Activated naive CD4-positive, alpha-beta T cell treated with anti-CD3 and anti-CD28 coated beads, Interleukin-2, amount 50 U/mL, for 24 hours (primary cell): Measurements from ENCODE around the gene LRRTM3.

Experiments
- H3K27ac Mint-ChIP-seq: one replicate; pipeline ENCODE4 v1.8.0; 2021; ENCODE audit warnings: mild to moderate bottlenecking, mixed read lengths
- H3K27me3 Mint-ChIP-seq: one replicate; pipeline ENCODE4 v1.8.0; 2021; ENCODE audit warnings: mixed read lengths
- H3K36me3 Mint-ChIP-seq: one replicate; pipeline ENCODE4 v1.8.0; 2021; ENCODE audit warnings: mixed read lengths
- H3K4me1 Mint-ChIP-seq: one replicate; pipeline ENCODE4 v1.8.0; 2021; ENCODE audit warnings: mixed read lengths
- H3K4me3 Mint-ChIP-seq: one replicate; pipeline ENCODE4 v1.8.0; 2021; ENCODE audit warnings: mild to moderate bottlenecking, mixed read lengths
- H3K9me3 Mint-ChIP-seq: one replicate; pipeline ENCODE4 v1.8.0; 2021; ENCODE audit warnings: mixed read lengths

LRRTM3 gene

GRCh38 chr10:67107670-67108069, 181.8 kb downstream of the LRRTM3 start:
- Mint-ChIP-seq H3K9me3 (no peaks in the 10 kb centered on the region), H3K36me3 (no peaks in the 10 kb centered on the region), H3K4me3 (no peak overlapping the region), H3K27ac (no peak overlapping the region), H3K4me1 (no peaks in the 10 kb centered on the region), H3K27me3 (no peaks in the 10 kb centered on the region)

DNA sequence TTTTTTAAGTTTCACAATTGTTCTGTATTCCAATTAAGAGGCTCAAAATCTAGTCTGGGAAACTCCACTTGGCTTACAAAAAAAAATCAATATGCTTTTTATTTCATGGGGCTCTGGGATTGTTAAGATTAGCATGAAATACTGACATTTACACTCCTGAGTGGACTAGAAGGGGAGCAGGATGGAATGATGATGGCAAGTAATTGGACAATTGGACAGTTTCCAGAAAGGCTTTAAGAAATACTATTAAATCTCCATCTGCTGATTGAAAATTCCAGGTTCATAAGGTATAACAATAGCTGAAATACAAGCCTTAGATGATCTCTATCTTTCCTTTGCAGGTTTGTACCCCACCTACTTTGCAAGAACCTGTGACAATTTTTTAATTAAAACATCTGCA, 184.4 kb downstream of the LRRTM3 start:
- Mint-ChIP-seq H3K4me3 (no peak overlapping the region), H3K27me3 (no peaks in the 10 kb centered on the region), H3K4me1 (no peaks in the 10 kb centered on the region), H3K27ac (no peak overlapping the region), H3K36me3 (no peaks in the 10 kb centered on the region), H3K9me3 (no peaks in the 10 kb centered on the region)

DNA sequence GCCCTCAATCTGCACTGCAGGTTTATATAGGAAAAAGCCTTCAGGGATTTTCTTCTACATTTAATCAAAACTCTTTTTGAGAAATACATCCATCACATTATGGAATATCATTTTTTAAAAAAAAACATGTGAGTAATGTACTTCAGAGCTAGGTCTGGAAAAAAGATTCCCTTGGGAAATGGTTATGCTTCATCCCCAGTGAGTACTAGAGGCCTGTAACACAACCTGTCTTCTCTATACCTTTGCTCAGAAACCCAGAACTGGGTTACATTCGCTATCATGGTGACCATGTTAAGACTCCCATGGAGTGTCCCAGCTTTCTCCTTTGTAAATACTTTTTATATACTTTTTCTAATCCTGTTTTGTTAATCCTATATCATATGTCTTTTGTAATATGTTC, 186.9 kb downstream of the LRRTM3 start:
- Mint-ChIP-seq H3K27ac (no peak overlapping the region), H3K9me3 (no peaks in the 10 kb centered on the region), H3K27me3 (no peaks in the 10 kb centered on the region), H3K36me3 (no peaks in the 10 kb centered on the region), H3K4me1 (no peaks in the 10 kb centered on the region), H3K4me3 (no peak overlapping the region)

DNA sequence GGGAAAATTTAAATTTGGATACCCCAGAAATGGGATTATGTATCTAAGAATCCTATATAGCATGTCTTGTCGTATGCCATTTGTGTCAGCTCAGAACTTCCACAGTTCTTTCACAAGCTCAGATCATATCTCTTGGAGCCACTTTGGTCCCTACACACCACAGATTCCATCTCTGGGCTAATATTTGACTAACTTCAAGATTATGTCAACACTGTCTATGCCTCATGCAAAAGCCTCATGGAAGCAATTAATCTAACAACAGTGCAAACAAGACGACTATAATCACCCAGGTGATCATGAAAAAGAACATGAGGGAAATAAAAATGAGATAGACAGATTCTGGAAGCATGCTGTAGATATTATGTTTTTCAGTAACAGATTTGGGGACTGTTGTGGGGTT, 189.1 kb downstream of the LRRTM3 start:
- H3K4me1 Mint-ChIP-seq: no peaks in the 10 kb centered on the region
- H3K27ac Mint-ChIP-seq: no peak overlapping the region
- no peaks in the 10 kb centered on the region for H3K27me3 Mint-ChIP-seq
- no peaks in the 10 kb centered on the region for H3K9me3 Mint-ChIP-seq
- no peaks in the 10 kb centered on the region for H3K36me3 Mint-ChIP-seq
- no peak overlapping the region for H3K4me3 Mint-ChIP-seq

DNA sequence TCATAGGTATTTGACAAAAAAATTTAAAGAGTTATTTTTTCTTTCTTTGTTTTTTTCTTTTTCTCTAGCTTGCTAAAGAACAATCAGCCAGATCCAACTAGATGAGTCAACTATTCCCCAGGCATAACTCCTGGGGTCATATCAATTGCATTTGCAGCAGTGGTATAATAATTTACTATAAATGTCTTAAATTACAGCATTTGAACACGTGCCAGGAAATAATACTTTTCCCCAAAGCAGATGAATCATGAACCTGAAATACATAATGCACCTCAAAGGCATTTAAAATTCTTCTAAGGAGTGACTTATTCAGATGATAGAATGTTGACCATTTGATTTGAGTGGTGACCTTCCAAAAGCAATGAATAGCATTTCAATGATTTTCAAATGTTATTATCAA, 190.1 kb downstream of the LRRTM3 start:
- H3K27me3 Mint-ChIP-seq: no peaks in the 10 kb centered on the region
- H3K9me3 Mint-ChIP-seq: no peaks in the 10 kb centered on the region
- no peak overlapping the region for H3K27ac Mint-ChIP-seq
- no peaks in the 10 kb centered on the region for H3K36me3 Mint-ChIP-seq
- H3K4me1 Mint-ChIP-seq: no peaks in the 10 kb centered on the region
- no peak overlapping the region for H3K4me3 Mint-ChIP-seq

- H3K27me3 Mint-ChIP-seq: peaks cover 2% of the 10 kb centered on the region
- H3K4me3 Mint-ChIP-seq: no peak overlapping the region
- no peaks in the 10 kb centered on the region for H3K9me3 Mint-ChIP-seq
- H3K27ac Mint-ChIP-seq: no peak overlapping the region
- H3K36me3 Mint-ChIP-seq: no peaks in the 10 kb centered on the region
- no peaks in the 10 kb centered on the region for H3K4me1 Mint-ChIP-seq
These were observed 193.8 kb downstream of the LRRTM3 start for GRCh38 chr10:67119651-67120050.

GRCh38 chr10:67127441-67127840, 201.6 kb downstream of the LRRTM3 start:
- H3K27ac Mint-ChIP-seq: no peak overlapping the region
- H3K4me3 Mint-ChIP-seq: no peak overlapping the region
- peaks cover under 1% of the 10 kb centered on the region for H3K27me3 Mint-ChIP-seq
- H3K36me3 Mint-ChIP-seq: no peaks in the 10 kb centered on the region
- H3K4me1 Mint-ChIP-seq: no peaks in the 10 kb centered on the region
- H3K9me3 Mint-ChIP-seq: no peaks in the 10 kb centered on the region

DNA sequence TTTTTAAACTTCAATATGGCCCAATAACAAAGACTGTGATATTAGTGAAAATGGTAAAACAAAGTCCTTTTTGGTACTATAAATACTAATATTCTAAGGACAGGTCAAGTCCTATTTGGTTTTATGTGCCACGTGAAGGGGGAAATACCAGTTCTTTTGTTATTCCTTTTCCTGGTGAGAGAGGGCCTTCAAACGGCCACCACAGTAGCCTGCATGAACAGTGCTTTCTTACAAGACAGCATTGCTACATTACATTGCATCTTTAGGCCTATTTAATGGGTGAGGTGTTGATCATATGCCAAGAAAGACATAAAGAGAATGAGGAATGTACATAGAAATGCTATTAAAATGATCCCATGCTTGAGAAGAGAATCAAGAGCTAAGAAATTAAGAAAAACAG, 214.8 kb downstream of the LRRTM3 start:
- Mint-ChIP-seq H3K36me3 (no peaks in the 10 kb centered on the region), H3K4me3 (no peak overlapping the region), H3K4me1 (no peaks in the 10 kb centered on the region), H3K27me3 (no peaks in the 10 kb centered on the region), H3K27ac (no peak overlapping the region), H3K9me3 (no peaks in the 10 kb centered on the region)

GRCh38 chr10:67141300-67141699, 215.5 kb downstream of the LRRTM3 start:
- no peaks in the 10 kb centered on the region for H3K36me3 Mint-ChIP-seq
- no peak overlapping the region for H3K4me3 Mint-ChIP-seq
- no peaks in the 10 kb centered on the region for H3K27me3 Mint-ChIP-seq
- no peaks in the 10 kb centered on the region for H3K9me3 Mint-ChIP-seq
- H3K27ac Mint-ChIP-seq: no peak overlapping the region
- no peaks in the 10 kb centered on the region for H3K4me1 Mint-ChIP-seq

DNA sequence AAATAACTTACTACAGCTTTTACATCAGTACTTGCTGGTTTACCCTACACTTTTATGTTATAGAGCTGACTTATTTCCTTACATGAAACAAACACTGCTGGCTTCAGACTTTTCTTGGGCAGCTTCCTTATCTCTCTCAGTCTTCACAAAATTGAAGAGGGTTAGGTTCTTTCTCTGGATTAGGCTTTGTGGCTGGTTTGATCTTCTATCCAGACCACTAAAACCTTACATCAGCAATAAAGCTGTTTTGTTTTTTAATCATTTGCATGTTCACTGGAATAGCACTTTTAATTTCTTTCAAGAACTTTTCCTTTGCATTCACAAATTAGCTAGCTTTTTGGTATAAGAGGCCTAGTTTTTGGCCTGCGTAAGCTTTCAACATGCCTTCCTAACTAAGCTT, 218.7 kb downstream of the LRRTM3 start:
- no peaks in the 10 kb centered on the region for H3K36me3 Mint-ChIP-seq
- H3K27ac Mint-ChIP-seq: no peak overlapping the region
- no peaks in the 10 kb centered on the region for H3K4me1 Mint-ChIP-seq
- no peaks in the 10 kb centered on the region for H3K27me3 Mint-ChIP-seq
- H3K4me3 Mint-ChIP-seq: no peak overlapping the region
- H3K9me3 Mint-ChIP-seq: no peaks in the 10 kb centered on the region
